Measurements from ENCODE around the gene ITPR2.

ITPR2 gene

GRCh38 chr12:26821212-26821701 lies 11.7 kb downstream of the ITPR2 start:
- FAIRE-seq = no peak

- no peak for FAIRE-seq
These were observed 14.4 kb downstream of the ITPR2 start for GRCh38 chr12:26818636-26819035.

DNA sequence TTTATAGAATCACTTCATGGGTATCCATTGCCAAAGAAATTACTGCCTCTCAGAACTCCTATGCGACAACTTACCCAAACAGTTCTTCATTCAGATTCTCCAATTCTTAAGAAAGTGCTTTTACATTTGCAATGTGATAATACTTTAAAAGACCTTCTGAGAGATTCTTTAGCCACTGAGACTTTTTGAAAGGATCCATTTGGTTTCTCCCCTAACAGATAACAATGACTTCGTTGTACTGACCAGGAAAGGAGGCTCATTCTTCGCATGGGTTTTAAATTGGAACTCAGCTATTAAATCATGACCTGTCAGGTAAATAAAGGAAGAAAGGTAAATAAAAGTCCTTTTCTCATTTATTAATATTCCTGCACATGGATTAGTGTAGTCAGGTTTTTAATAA lies 14.8 kb downstream of the ITPR2 start:
- no peak for FAIRE-seq

GRCh38 chr12:26817183-26817591 lies 15.8 kb downstream of the ITPR2 start:
- FAIRE-seq = no peak

DNA sequence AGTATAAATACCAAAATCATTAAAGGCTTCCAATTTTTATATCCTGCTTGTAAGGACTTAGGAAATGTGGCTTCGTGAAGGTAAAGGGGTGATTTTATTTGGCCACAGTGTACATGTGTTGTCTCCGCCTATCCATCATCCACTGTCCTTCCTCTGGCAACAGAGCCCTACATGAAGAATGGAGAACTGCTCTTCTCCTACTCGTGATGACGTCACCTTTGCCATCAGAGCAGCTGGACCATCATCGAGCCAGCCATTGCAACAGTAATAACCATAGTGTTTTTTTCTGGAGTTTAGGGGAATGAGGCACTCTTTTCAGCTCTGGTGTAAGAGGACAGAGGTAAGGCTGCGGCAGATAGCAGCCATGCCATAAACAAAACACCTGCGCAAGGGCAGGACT lies 19.2 kb downstream of the ITPR2 start:
- FAIRE-seq = no peak

DNA sequence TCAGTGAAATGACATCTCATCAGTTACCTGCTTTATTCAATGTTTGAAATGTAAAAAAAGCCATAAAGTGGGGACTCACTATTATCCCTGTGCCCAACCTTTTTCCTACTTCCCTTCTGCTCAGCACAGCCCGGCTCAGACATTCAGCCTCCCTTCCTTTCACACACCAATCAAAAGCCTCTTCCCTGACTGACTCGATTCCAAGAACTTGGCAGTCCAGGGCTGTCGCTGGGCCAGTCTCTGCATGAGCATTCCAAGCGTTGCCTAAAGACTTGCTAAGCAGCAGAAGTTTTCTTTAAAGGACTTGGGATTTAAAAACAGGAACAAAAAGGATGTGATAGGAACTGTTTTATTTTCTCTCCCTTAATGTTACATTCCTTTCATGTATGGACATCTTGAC lies 22.7 kb downstream of the ITPR2 start:
- no peak for FAIRE-seq

- no peak for FAIRE-seq
These were observed 23.2 kb downstream of the ITPR2 start for GRCh38 chr12:26809611-26810285.

GRCh38 chr12:26808766-26809476 lies 24.1 kb downstream of the ITPR2 start:
- FAIRE-seq = no peak

- no peak for FAIRE-seq
These were observed 25.7 kb downstream of the ITPR2 start for GRCh38 chr12:26807292-26807691.

GRCh38 chr12:26806556-26806955 lies 26.4 kb downstream of the ITPR2 start:
- FAIRE-seq = no peak

DNA sequence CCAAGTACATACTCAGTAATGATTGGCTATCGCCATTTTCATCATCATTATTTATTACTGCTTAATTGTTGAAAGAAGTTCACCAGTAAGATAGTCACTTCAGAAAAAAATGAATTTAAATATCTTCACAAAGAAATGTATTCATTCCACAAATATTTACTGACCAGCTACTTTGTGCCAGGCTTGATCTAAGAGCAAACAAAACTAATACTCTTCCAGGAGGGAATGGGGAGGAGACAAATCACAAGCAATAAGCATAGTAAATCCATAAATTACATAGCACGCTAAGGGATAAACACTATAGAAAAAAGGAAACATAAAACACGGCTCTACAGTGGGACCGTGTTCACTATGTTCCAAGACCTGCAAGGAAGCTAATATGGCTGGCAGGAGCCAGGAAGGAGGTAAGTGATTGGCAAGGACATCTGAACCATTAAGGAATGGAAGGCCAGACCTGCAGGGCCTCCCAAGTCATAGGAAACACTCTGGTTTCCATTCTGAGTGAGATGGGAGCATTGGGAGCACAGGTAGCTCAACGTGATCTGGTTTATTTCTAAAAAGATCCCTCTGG lies 27.5 kb downstream of the ITPR2 start:
- no peak for FAIRE-seq

GRCh38 chr12:26803552-26803951 lies 29.4 kb downstream of the ITPR2 start:
- no peak for FAIRE-seq

GRCh38 chr12:26801486-26801885 lies 31.5 kb downstream of the ITPR2 start:
- FAIRE-seq = no peak

DNA sequence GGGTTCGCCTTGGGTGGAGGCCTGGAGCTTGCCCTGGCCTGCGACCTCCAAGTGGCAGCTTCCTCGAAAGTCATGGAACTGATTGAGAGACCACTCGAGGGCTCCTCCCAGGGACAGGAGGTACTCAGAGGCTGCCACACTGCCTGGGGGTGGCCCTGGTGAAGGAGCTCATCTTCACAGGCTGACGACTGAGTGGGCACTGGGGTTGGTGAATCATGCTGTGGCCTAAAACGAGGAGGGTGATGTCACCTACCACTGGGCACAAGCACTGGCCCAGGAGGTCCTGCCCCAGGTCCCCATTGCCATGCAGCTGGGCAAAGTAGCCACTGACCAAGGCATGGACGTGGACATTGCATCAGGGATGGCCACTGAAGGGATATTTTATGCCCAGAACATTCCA lies 32.1 kb downstream of the ITPR2 start:
- FAIRE-seq = no peak

DNA sequence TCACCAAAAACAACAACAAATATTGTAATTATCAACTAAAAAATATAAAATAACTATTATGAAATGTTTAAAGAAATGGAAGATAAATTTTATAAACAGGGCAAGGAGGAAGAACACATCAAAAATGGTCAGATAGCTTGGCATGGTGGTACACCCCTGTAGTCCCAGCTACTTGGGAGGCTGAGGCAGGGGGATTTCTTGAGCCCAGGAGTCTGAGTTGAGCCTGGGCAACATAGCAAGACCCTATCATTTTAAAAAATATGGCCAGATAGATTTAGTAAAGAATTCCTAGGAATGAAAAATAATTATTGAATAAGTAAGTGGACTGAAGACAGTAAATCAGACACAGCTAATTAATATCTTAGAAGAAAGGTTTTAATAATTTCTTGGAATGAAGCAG lies 32.6 kb downstream of the ITPR2 start:
- FAIRE-seq = no peak

GRCh38 chr12:26799741-26800140 lies 33.3 kb downstream of the ITPR2 start:
- FAIRE-seq = no peak

DNA sequence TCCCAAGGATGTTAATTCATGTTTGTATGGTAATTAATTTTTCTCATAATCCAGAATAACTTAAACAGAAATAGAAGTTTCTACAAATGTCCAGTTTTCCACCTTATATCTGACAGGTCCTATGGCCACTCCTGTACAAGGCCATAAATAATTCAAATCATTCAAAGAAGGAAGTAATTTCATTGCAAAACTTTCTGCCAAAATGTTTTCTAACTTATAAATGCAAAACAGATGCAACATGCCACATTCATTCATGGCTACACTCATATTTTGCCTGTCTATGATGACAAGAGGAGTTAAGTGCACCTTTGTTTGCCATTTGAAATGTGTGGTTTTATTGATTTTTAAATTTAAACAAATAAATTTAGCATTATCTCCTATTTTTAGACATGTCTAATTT lies 34.4 kb downstream of the ITPR2 start:
- FAIRE-seq = no peak

DNA sequence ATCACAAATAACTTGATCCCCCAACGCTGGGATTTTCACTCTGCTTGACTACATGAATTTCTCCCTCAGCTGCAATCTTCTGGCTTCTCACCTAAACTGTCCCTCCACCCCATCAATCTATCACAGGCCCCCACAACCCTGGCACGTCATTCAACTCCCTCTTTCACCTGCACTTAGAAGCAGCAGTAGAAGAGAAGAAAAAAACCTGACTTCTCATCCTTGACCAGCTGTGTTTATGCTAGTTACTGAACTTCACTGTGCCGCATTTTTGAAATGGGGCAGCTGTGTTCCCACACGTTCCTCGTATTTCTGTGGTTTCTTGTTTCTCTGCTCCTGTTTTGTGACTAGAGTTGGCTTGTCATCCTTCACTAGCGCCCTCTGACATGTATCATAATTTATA lies 35.0 kb downstream of the ITPR2 start:
- no peak for FAIRE-seq

GRCh38 chr12:26795910-26796309 lies 37.1 kb downstream of the ITPR2 start:
- FAIRE-seq = no peak

- no peak for FAIRE-seq
These were observed 41.6 kb downstream of the ITPR2 start for GRCh38 chr12:26791301-26791791.

- FAIRE-seq = no peak
These were observed 42.4 kb downstream of the ITPR2 start for GRCh38 chr12:26790645-26790994.

DNA sequence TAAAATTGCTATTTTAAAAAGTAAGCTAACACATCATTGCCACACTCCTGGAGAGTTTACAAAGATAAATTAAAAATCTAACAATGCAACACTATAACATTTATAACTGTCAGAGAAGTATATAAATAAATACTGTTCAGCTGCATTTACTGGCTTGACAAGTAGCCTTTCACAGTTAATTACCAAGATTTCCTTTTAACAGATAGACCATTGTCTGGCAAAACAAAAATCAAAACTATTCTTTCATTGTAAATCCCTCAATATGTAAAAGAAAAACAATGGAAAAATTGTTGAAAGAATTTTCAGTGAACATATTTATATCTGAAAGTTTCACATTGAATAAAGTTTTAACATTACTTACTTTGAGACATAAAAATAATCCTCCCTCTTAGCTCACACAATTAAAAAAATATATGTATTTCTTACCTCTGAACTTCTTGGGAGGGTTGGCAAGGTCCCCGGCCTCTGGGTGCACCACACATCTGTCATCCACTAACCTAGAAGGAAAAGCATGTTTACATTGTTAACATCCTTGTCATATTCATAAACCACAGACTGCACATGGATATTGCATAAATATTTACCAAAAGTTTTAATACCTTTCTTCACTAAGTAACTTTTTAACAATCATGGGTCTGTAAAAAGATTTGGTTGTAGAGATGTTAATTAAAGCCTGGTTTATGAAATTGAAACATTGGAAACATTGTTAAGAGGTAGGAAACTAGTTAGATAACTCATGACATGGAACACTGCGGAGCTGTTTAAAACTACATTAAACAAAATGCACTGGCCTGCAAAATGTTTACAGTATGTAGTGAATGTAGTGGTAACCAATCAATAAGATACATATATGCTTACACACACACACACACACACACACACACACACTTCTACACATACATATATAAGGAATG lies 43.0 kb downstream of the ITPR2 start:
- FAIRE-seq = no peak

DNA sequence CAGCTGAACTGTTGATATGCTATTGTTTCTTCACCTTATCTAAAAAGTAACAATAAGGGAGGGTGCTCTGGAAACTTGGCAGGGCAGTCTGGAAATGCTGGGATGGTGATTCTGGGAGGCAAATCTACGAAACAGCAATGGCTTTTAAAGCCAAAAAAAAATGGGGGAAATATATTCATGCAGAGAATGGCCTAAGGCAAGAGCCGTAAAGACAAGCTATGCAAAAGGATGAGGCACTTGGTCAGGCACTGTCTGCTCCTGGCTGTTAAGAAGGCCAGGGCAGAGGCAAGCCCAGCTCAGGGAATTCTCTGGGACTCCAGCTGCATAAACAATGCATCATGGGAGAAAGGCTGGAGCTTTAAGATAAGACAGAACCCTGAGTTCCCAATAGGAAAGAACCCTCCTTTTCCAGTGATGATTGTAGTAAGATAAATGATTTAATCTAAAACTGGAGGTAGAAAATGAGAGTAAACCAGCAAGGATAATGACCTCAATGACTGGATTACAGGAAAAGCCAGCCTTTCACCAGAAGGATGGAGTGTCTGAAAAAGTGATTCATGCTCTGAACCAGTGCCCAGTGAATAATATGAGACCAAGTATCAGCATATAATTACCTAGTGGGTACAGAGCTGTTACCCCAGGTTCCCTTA lies 46.0 kb downstream of the ITPR2 start:
- FAIRE-seq = no peak

Measured in G401.6 (cell line).